K562 (cell line): Measurements from ENCODE around the gene IGSF9. TPM values are rescaled to one million over a fixed set of nuclear protein-coding genes. Genes with fewer than 3 reads are reported as not detected.

Experiments used
- DACH1 ChIP-seq: fragments of 450-650 bp; IDR thresholded peaks from 2 replicates; pipeline ENCODE4 v1.6.1; 2018; ENCODE audit not compliant: partially characterized antibody
- ELF4 ChIP-seq: fragments of 450-650 bp; formaldehyde crosslinking; IDR thresholded peaks from 2 replicates; pipeline ENCODE4 v1.4.0; 2022; ENCODE audit warnings: missing genetic modification characterization
- FUS ChIP-seq: fragments of 200-400 bp; formaldehyde crosslinking; optimal IDR thresholded peaks from 2 replicates; pipeline ENCODE3; 2017; ENCODE audit warnings: low read depth, low read length
- GTF2E2 ChIP-seq: fragments of 200-800 bp; sonication (Bioruptor generic); IDR thresholded peaks from 2 replicates; pipeline ENCODE4 v1.6.1; 2016; ENCODE audit warnings: missing genetic modification characterization, missing compliant biosample characterization
- MTF1 ChIP-seq: fragments of 250-450 bp; sonication (Bioruptor Pico); IDR thresholded peaks from 2 replicates; pipeline ENCODE4 v1.9.0; 2021; ENCODE audit warnings: moderate library complexity, mild to moderate bottlenecking, inconsistent platforms, borderline replicate concordance
- TAF9B ChIP-seq: fragments of 450-650 bp; IDR thresholded peaks from 2 replicates; pipeline ENCODE4 v1.6.1; 2018; ENCODE audit warnings: mild to moderate bottlenecking; ENCODE audit not compliant: partially characterized antibody
- ZEB2 ChIP-seq: fragments of 450-650 bp; IDR thresholded peaks from 2 replicates; pipeline ENCODE4 v1.6.1; 2016
- ZNF239 ChIP-seq: fragments of 250-450 bp; sonication (Bioruptor Pico); IDR thresholded peaks from 2 replicates; pipeline ENCODE4 v1.4.0; 2020; ENCODE audit warnings: mild to moderate bottlenecking
- ZNF76 ChIP-seq: fragments of 250-450 bp; sonication (Bioruptor Pico); IDR thresholded peaks from 2 replicates; pipeline ENCODE4 v1.4.0; 2020; ENCODE audit warnings: mild to moderate bottlenecking, moderate library complexity, borderline replicate concordance
- ZNF77 ChIP-seq: fragments of 250-450 bp; sonication (Bioruptor Pico); IDR thresholded peaks from 2 replicates; pipeline ENCODE4 v1.5.0; 2020
- polyA plus RNA-seq, 8 experiments: library from polyadenylated mRNA; depleted of rRNA in 4 of 8; stranded (reverse) in 5 of 8; unstranded in 3 of 8; fragments of >200 nt; fragmentation: Nextera tagmentation in 2 of 8; fragmentation: Illumina TruSeq in 1 of 8; extraction: Ambion mirVana in 2 of 8; extraction: Trizol in 1 of 8; gene quantifications; 2 replicates each; pipeline versions ENCODE4 v1.2.1 to v1.2.3, GENCODE V29; 2011 to 2014; ENCODE audit warnings: inconsistent platforms in 1 of 8, missing spikeins in 1 of 8
- total RNA-seq, 7 experiments: library from RNA; depleted of rRNA in 6 of 7; stranded (reverse); fragments of >200 nt in 6 of 7; fragmentation: Illumina TruSeq in 2 of 7; extraction: Trizol in 2 of 7; gene quantifications; 2 replicates each; pipeline versions ENCODE4 v1.2.1 to v1.2.3, GENCODE V29; 2011 to 2021; ENCODE audit warnings: low replicate concordance in 1 of 7
- TF ChIP-seq, protein P1 (sequence below), 2 experiments: fragments of 450-650 bp in 1 of 2; sonication (generic) in 1 of 2; formaldehyde crosslinking in 1 of 2; IDR thresholded peaks; 2 replicates each; pipeline versions ENCODE4 v1.7.1 to v1.9.0; 2016 to 2022; ENCODE audit warnings: inconsistent platforms in 1 of 2, mild to moderate bottlenecking in 1 of 2, missing genetic modification reagents in 1 of 2
- TF ChIP-seq, protein P2 (sequence below): fragments of 450-650 bp; IDR thresholded peaks from 2 replicates; pipeline ENCODE4 v1.6.1; 2016; ENCODE audit warnings: low read depth, mild to moderate bottlenecking, moderate library complexity
- TF ChIP-seq, protein P3 (sequence below), 2 experiments: fragments of 250-450 bp in 1 of 2; fragments of 450-650 bp in 1 of 2; sonication (Bioruptor Pico) in 1 of 2; IDR thresholded peaks; 2 replicates each; pipeline versions ENCODE4 v1.6.1 to v1.8.0; 2016 to 2021; ENCODE audit warnings: mild to moderate bottlenecking in 2 of 2, moderate library complexity in 2 of 2, missing compliant biosample characterization in 1 of 2, missing genetic modification characterization in 1 of 2

The IGSF9 gene
- total and polyA plus RNA-seq, 9 of the 15 experiments (the other 6 are each of a cell fraction or from before 2014, with no cell fraction given): 0.03 to 0.29 (median 0.07) TPM; not detected in 1

DNA sequence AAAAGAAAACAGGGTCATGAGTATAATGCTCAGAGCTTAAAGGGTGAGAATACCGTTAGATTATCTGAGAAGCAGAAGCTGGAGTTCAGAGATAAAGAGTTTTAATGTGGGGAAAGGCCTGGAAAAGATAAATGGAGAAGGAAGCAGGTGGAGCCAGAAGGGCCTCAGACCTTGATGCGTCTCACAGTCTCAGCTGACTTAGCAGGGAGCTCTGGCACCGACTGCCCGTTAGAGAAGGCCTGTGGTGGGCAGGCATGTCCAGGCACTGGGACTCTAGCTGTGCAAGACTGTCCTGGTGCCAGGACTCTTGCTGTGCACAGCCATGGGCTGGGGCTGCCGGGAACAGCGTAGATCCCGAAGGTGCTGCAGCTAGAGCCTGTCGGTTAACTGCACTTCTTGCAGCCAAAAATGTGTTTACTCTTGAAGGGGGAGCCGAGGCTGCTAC, 12.4 kb upstream of the IGSF9 start (continued):
- TF ChIP-seq GTF2E2 (tag) (no peak), FUS (no peak), ZNF239 (CRISPR knock-in tag) (no peak), ZEB2 (peak; percentile 65), DACH1 (no peak), ZNF76 (peak; percentile 56; the same call in 1 of the 2 replicates), ELF4 (CRISPR knock-in tag) (peak; percentile 49), TAF9B (no peak), ZNF77 (no peak), MTF1 (CRISPR knock-in tag) (no peak)
- TF ChIP-seq, protein P1, sequence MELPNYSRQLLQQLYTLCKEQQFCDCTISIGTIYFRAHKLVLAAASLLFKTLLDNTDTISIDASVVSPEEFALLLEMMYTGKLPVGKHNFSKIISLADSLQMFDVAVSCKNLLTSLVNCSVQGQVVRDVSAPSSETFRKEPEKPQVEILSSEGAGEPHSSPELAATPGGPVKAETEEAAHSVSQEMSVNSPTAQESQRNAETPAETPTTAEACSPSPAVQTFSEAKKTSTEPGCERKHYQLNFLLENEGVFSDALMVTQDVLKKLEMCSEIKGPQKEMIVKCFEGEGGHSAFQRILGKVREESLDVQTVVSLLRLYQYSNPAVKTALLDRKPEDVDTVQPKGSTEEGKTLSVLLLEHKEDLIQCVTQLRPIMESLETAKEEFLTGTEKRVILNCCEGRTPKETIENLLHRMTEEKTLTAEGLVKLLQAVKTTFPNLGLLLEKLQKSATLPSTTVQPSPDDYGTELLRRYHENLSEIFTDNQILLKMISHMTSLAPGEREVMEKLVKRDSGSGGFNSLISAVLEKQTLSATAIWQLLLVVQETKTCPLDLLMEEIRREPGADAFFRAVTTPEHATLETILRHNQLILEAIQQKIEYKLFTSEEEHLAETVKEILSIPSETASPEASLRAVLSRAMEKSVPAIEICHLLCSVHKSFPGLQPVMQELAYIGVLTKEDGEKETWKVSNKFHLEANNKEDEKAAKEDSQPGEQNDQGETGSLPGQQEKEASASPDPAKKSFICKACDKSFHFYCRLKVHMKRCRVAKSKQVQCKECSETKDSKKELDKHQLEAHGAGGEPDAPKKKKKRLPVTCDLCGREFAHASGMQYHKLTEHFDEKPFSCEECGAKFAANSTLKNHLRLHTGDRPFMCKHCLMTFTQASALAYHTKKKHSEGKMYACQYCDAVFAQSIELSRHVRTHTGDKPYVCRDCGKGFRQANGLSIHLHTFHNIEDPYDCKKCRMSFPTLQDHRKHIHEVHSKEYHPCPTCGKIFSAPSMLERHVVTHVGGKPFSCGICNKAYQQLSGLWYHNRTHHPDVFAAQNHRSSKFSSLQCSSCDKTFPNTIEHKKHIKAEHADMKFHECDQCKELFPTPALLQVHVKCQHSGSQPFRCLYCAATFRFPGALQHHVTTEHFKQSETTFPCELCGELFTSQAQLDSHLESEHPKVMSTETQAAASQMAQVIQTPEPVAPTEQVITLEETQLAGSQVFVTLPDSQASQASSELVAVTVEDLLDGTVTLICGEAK (IDR thresholded peaks at IDR 0.05): peak; percentile 15; the same call in 1 of the 2 replicates
- TF ChIP-seq, protein P1 (CRISPR knock-in tag; IDR thresholded peaks at IDR 0.05): no peak
- TF ChIP-seq, protein P2, sequence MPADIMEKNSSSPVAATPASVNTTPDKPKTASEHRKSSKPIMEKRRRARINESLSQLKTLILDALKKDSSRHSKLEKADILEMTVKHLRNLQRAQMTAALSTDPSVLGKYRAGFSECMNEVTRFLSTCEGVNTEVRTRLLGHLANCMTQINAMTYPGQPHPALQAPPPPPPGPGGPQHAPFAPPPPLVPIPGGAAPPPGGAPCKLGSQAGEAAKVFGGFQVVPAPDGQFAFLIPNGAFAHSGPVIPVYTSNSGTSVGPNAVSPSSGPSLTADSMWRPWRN: 0 out of 2 replicates have a peak, but pooled peaks have one; percentile 43
- TF ChIP-seq, protein P3, sequence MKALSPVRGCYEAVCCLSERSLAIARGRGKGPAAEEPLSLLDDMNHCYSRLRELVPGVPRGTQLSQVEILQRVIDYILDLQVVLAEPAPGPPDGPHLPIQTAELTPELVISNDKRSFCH (CRISPR knock-in tag; IDR thresholded peaks at IDR 0.05): no peak
- TF ChIP-seq, protein P3 (tag; IDR thresholded peaks at IDR 0.05): 0 out of 2 replicates have a peak, but pooled peaks have one; percentile 24
